Liver (tissue), 9 donors: ENCODE data around the gene SLC22A25. TPM values are rescaled to one million over a fixed set of nuclear protein-coding genes. Genes with fewer than 3 reads are reported as not detected.
"Not testable (repeated sequence)": the region's sequence is repeated elsewhere in the genome, so short reads cannot be mapped to it uniquely, and the experiment has no call there.

ENCODE experiments used
- DNase-seq: peaks from one replicate; pipeline ENCODE4 v3.0.0-alpha.2; 2017; ENCODE audit warnings: low spot score
- H3K27ac ChIP-seq, 2 donors: one replicate each; pipeline ENCODE4 v1.7.0; 2013; ENCODE audit warnings: inconsistent platforms in 2 of 2, low read length in 2 of 2, control low read depth in 1 of 2, low read depth in 1 of 2, mild to moderate bottlenecking in 1 of 2
- H3K27me3 ChIP-seq, 4 donors: one replicate each; pipeline versions ENCODE4 v1.6.1 to v1.7.0; 2013; ENCODE audit warnings: low read length in 3 of 4, inconsistent platforms in 1 of 4, mild to moderate bottlenecking in 1 of 4, moderate library complexity in 1 of 4; ENCODE audit not compliant: control insufficient read depth in 4 of 4, insufficient read depth in 4 of 4
- H3K36me3 ChIP-seq, 4 donors: one replicate each; pipeline versions ENCODE4 v1.6.1 to v1.7.0; 2013; ENCODE audit warnings: low read length in 3 of 4, mild to moderate bottlenecking in 3 of 4, low read depth in 1 of 4, moderate library complexity in 1 of 4; ENCODE audit not compliant: control insufficient read depth in 4 of 4, insufficient read depth in 3 of 4
- H3K4me1 ChIP-seq, 4 donors: one replicate each; pipeline versions ENCODE4 v1.6.1 to v1.7.0; 2013; ENCODE audit warnings: low read length in 3 of 4, mild to moderate bottlenecking in 3 of 4, moderate library complexity in 1 of 4; ENCODE audit not compliant: control insufficient read depth in 4 of 4, insufficient read depth in 4 of 4
- H3K4me3 ChIP-seq, 3 donors: one replicate each; pipeline versions ENCODE4 v1.6.1 to v1.7.0; 2013; ENCODE audit warnings: low read length in 3 of 3, control low read depth in 1 of 3, low read depth in 1 of 3, mild to moderate bottlenecking in 1 of 3
- H3K9ac ChIP-seq, 2 donors: one replicate each; pipeline ENCODE4 v1.7.0; 2013; ENCODE audit warnings: low read length in 2 of 2, mild to moderate bottlenecking in 2 of 2, moderate library complexity in 2 of 2, control low read depth in 1 of 2, low read depth in 1 of 2
- H3K9me3 ChIP-seq, 4 donors: one replicate each; pipeline versions ENCODE4 v1.6.1 to v1.7.0; 2013; ENCODE audit warnings: low read length in 3 of 4; ENCODE audit not compliant: control insufficient read depth in 4 of 4
- CTCF ChIP-seq: fragments of 150-350 bp; IDR thresholded peaks from 2 replicates; pipeline ENCODE4 v1.5.1; 2017; ENCODE audit warnings: improper control_type of control experiment, low read depth, low read length; ENCODE audit not compliant: missing input control
- FOXA1 ChIP-seq: IDR thresholded peaks from 2 replicates; pipeline ENCODE4 v1.6.1; 2016; ENCODE audit warnings: antibody characterized with exemption
- HNF4A ChIP-seq, 2 donors: conservative IDR thresholded peaks; 2 replicates each; pipeline ENCODE4 v1.6.1; 2016; ENCODE audit warnings: antibody characterized with exemption in 2 of 2, mild to moderate bottlenecking in 2 of 2
- JUND ChIP-seq, 2 donors: IDR thresholded peaks; 2 replicates each; pipeline ENCODE4 v1.6.1; 2016; ENCODE audit warnings: antibody characterized with exemption in 2 of 2
- RAD21 ChIP-seq, 2 donors: IDR thresholded peaks; 2 replicates each; pipeline ENCODE4 v1.6.1; 2016; ENCODE audit warnings: antibody characterized with exemption in 2 of 2, mild to moderate bottlenecking in 2 of 2
- RXRA ChIP-seq, 2 donors: IDR thresholded peaks; 2 replicates each; pipeline ENCODE4 v1.6.1; 2017 to 2018; ENCODE audit warnings: antibody characterized with exemption in 2 of 2, mild to moderate bottlenecking in 1 of 2
- SP1 ChIP-seq: IDR thresholded peaks from 2 replicates; pipeline ENCODE4 v1.6.1; 2018; ENCODE audit warnings: antibody characterized with exemption, mild to moderate bottlenecking
- TAF1 ChIP-seq: conservative IDR thresholded peaks from 2 replicates; pipeline ENCODE4 v1.6.1; 2016; ENCODE audit warnings: antibody characterized with exemption, mild to moderate bottlenecking
- YY1 ChIP-seq: IDR thresholded peaks from 2 replicates; pipeline ENCODE4 v1.6.1; 2016; ENCODE audit warnings: antibody characterized with exemption, mild to moderate bottlenecking
- WGBS: extraction: QIAGEN DNeasy Blood & Tissue Kit; methylation state at CpG from one replicate; pipeline ENCODE4 v1.1.7; 2013; 5-methylcytosine and 5-hydroxymethylcytosine counted together
- polyA plus RNA-seq, 2 donors: library from polyadenylated mRNA; stranded (reverse) in 1 of 2; unstranded in 1 of 2; fragments of 200-250 nt in 1 of 2; fragments of >200 nt in 1 of 2; fragmentation: Nextera tagmentation in 1 of 2; extraction: Ambion mirVana in 1 of 2; gene quantifications; one replicate each; pipeline versions ENCODE4 v1.2.1 to v1.2.3, GENCODE V29; 2013 to 2015
- total RNA-seq, 2 donors: library from RNA; depleted of rRNA; stranded (reverse); fragments of >200 nt; gene quantifications; one replicate each; pipeline ENCODE4 v1.2.3, GENCODE V29; 2014
- TF ChIP-seq, protein P1 (sequence below): IDR thresholded peaks from 2 replicates; pipeline ENCODE4 v1.6.1; 2016; ENCODE audit warnings: antibody characterized with exemption
- TF ChIP-seq, protein P2 (sequence below): IDR thresholded peaks from 2 replicates; pipeline ENCODE4 v1.6.1; 2016; ENCODE audit warnings: antibody characterized with exemption, mild to moderate bottlenecking
- donor health status: healthy.
- donor health status: healthy.
- donor health status: healthy.
- donor health status: healthy.
- donor health status: healthy.

Gene SLC22A25
- total and polyA plus RNA-seq, 4 donors: 3.3 to 35.3 (median 20.9) TPM

GRCh38 chr11:63247237-63248002 is 4.0 kb upstream of the SLC22A25 start:
- DNase-seq, H3K9me3 ChIP-seq, H3K36me3 ChIP-seq, H3K27me3 ChIP-seq: not testable (repeated sequence)
- Histone ChIP-seq H3K4me1 (peaks cover 5 to 55% (median 39%) of the 10 kb centered on the region in 4 donors), H3K4me3 (peak overlapping the region in 1 of 3 donors; percentile 58), H3K27ac (peak overlapping the region; percentile 71 to 77), H3K9ac (peak overlapping the region; percentile 35 to 76)
- peak in 1 of 2 donors; percentile 61 for TF ChIP-seq RXRA (IDR thresholded peaks at IDR 0.05)
- TF ChIP-seq, protein P1, sequence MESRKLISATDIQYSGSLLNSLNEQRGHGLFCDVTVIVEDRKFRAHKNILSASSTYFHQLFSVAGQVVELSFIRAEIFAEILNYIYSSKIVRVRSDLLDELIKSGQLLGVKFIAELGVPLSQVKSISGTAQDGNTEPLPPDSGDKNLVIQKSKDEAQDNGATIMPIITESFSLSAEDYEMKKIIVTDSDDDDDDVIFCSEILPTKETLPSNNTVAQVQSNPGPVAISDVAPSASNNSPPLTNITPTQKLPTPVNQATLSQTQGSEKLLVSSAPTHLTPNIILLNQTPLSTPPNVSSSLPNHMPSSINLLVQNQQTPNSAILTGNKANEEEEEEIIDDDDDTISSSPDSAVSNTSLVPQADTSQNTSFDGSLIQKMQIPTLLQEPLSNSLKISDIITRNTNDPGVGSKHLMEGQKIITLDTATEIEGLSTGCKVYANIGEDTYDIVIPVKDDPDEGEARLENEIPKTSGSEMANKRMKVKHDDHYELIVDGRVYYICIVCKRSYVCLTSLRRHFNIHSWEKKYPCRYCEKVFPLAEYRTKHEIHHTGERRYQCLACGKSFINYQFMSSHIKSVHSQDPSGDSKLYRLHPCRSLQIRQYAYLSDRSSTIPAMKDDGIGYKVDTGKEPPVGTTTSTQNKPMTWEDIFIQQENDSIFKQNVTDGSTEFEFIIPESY: peak; percentile 68
- TF ChIP-seq JUND (IDR thresholded peaks at IDR 0.05): peak in 1 of 2 donors; percentile 51
- TF ChIP-seq, protein P2, sequence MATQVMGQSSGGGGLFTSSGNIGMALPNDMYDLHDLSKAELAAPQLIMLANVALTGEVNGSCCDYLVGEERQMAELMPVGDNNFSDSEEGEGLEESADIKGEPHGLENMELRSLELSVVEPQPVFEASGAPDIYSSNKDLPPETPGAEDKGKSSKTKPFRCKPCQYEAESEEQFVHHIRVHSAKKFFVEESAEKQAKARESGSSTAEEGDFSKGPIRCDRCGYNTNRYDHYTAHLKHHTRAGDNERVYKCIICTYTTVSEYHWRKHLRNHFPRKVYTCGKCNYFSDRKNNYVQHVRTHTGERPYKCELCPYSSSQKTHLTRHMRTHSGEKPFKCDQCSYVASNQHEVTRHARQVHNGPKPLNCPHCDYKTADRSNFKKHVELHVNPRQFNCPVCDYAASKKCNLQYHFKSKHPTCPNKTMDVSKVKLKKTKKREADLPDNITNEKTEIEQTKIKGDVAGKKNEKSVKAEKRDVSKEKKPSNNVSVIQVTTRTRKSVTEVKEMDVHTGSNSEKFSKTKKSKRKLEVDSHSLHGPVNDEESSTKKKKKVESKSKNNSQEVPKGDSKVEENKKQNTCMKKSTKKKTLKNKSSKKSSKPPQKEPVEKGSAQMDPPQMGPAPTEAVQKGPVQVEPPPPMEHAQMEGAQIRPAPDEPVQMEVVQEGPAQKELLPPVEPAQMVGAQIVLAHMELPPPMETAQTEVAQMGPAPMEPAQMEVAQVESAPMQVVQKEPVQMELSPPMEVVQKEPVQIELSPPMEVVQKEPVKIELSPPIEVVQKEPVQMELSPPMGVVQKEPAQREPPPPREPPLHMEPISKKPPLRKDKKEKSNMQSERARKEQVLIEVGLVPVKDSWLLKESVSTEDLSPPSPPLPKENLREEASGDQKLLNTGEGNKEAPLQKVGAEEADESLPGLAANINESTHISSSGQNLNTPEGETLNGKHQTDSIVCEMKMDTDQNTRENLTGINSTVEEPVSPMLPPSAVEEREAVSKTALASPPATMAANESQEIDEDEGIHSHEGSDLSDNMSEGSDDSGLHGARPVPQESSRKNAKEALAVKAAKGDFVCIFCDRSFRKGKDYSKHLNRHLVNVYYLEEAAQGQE: peak; percentile 63
- peak; percentile 26 for TF ChIP-seq TAF1
- TF ChIP-seq SP1: peak; percentile 18
- TF ChIP-seq YY1: peak; percentile 68
- peak; percentile 45 to 63 for TF ChIP-seq HNF4A (conservative IDR thresholded peaks at IDR 0.05)
- peak in 1 of 2 donors; percentile 4 for TF ChIP-seq RAD21 (IDR thresholded peaks at IDR 0.05)
- WGBS: 26% methylated on average over 7 of the region's 7 CpGs

DNA sequence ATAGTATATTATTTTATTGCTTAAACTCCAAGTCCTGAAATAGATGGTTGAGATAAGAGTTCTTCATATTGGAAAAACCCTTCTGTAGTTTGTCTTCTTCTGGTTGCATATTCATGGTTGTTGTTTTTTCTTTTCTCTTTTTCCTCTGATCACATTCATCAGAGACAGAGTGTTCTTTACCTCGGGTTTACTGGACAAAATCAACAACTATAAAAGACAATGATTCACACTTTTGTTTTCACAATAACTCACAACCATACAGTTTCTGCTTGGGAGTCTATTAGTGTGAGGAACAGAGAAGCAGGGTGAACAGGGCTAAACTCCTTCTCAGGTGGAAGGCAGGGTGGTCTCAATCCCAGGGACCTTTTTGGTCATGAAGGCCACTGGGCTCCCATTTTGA is 2.6 kb upstream of the SLC22A25 start:
- no peaks in the 10 kb centered on the region for H3K9me3 ChIP-seq
- no peaks in the 10 kb centered on the region for H3K36me3 ChIP-seq
- WGBS: 29% methylated on average over 1 of the region's 1 CpG
- H3K27ac ChIP-seq: peak overlapping the region; percentile 71 to 77
- DNase-seq: no peak
- H3K9ac ChIP-seq: peak overlapping the region; percentile 28 to 81
- H3K4me1 ChIP-seq: peaks cover 2 to 56% (median 38%) of the 10 kb centered on the region in 4 donors
- no peaks in the 10 kb centered on the region for H3K27me3 ChIP-seq
- peak overlapping the region in 2 of 3 donors; percentile 45 to 58 for H3K4me3 ChIP-seq
- TF ChIP-seq YY1 (peak; percentile 20), FOXA1 (no peak), CTCF (no peak)
